Measurements from ENCODE around the gene PFKFB3.

GRCh38 chr10:6274484-6274883, 71.8 kb downstream of the PFKFB3 start:
- TF ChIP-seq, protein P1, sequence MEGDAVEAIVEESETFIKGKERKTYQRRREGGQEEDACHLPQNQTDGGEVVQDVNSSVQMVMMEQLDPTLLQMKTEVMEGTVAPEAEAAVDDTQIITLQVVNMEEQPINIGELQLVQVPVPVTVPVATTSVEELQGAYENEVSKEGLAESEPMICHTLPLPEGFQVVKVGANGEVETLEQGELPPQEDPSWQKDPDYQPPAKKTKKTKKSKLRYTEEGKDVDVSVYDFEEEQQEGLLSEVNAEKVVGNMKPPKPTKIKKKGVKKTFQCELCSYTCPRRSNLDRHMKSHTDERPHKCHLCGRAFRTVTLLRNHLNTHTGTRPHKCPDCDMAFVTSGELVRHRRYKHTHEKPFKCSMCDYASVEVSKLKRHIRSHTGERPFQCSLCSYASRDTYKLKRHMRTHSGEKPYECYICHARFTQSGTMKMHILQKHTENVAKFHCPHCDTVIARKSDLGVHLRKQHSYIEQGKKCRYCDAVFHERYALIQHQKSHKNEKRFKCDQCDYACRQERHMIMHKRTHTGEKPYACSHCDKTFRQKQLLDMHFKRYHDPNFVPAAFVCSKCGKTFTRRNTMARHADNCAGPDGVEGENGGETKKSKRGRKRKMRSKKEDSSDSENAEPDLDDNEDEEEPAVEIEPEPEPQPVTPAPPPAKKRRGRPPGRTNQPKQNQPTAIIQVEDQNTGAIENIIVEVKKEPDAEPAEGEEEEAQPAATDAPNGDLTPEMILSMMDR (IDR thresholded peaks at IDR 0.05; ENCODE audit: insufficient read depth, low read depth, low read length), result no peak
- TF ChIP-seq EZH2 (IDR thresholded peaks at IDR 0.05; ENCODE audit: insufficient read depth, low read length), result no peak

Measured in astrocyte (in vitro differentiated cells and primary cell).